Astrocyte (in vitro differentiated cells and primary cell): ENCODE data around the gene PDE6D. TPM values are rescaled to one million over a fixed set of nuclear protein-coding genes. Genes with fewer than 3 reads are reported as not detected.

Experiments used
- DNase-seq: peaks from one replicate; pipeline ENCODE4 v3.0.0-alpha.2; 2010; ENCODE audit warnings: low read depth
- FAIRE-seq: peaks from 2 replicates; lab custom pipeline; 2011; peaks lifted over from hg19 to GRCh38; lab: Jason Lieb, UNC
- H2AFZ ChIP-seq: 2 replicates; pipeline ENCODE4 v1.6.0; 2012; ENCODE audit warnings: low read depth, low read length, inconsistent platforms
- H3K27ac ChIP-seq: 2 replicates; pipeline ENCODE4 v1.5.1; 2011; ENCODE audit warnings: low read depth, low read length, inconsistent platforms
- H3K27me3 ChIP-seq: 2 replicates; pipeline ENCODE4 v1.6.0; 2011; ENCODE audit warnings: low read length, inconsistent platforms; ENCODE audit not compliant: insufficient read depth
- H3K36me3 ChIP-seq: 2 replicates; pipeline ENCODE4 v1.5.1; 2011; ENCODE audit warnings: low read length, inconsistent platforms; ENCODE audit not compliant: insufficient read depth
- H3K4me1 ChIP-seq: 2 replicates; pipeline ENCODE4 v1.5.1; 2011; ENCODE audit warnings: low read length, inconsistent platforms; ENCODE audit not compliant: insufficient read depth
- H3K4me2 ChIP-seq: 2 replicates; pipeline ENCODE4 v1.6.0; 2012; ENCODE audit warnings: low read length, inconsistent platforms
- H3K4me3 ChIP-seq: 2 replicates; pipeline ENCODE4 v1.5.1; 2011; ENCODE audit warnings: low read depth, mild to moderate bottlenecking, low read length, inconsistent platforms; ENCODE audit not compliant: insufficient read depth
- H3K79me2 ChIP-seq: 2 replicates; pipeline ENCODE4 v1.6.0; 2012; ENCODE audit warnings: mild to moderate bottlenecking, low read length, inconsistent platforms; ENCODE audit not compliant: insufficient read depth
- H3K9ac ChIP-seq: 2 replicates; pipeline ENCODE4 v1.6.0; 2012; ENCODE audit warnings: mild to moderate bottlenecking, low read length, inconsistent platforms
- H3K9me3 ChIP-seq: 2 replicates; pipeline ENCODE4 v1.5.1; 2012; ENCODE audit warnings: low read depth, mild to moderate bottlenecking, low read length, inconsistent platforms; ENCODE audit not compliant: insufficient read depth
- H4K20me1 ChIP-seq: 2 replicates; pipeline ENCODE4 v1.6.0; 2012; ENCODE audit warnings: low read length, inconsistent platforms; ENCODE audit not compliant: insufficient read depth
- H3K27ac Mint-ChIP-seq: one replicate; pipeline ENCODE4 v1.8.0; 2021; ENCODE audit warnings: mild to moderate bottlenecking, mixed read lengths; ENCODE audit not compliant: unreplicated experiment
- H3K27me3 Mint-ChIP-seq: one replicate; pipeline ENCODE4 v1.8.0; 2021; ENCODE audit warnings: low read depth, mixed read lengths; ENCODE audit not compliant: unreplicated experiment
- H3K36me3 Mint-ChIP-seq: one replicate; pipeline ENCODE4 v1.8.0; 2021; ENCODE audit warnings: low read depth, mixed read lengths; ENCODE audit not compliant: unreplicated experiment
- H3K4me1 Mint-ChIP-seq: one replicate; pipeline ENCODE4 v1.8.0; 2021; ENCODE audit warnings: low read depth, mixed read lengths; ENCODE audit not compliant: unreplicated experiment
- H3K4me3 Mint-ChIP-seq: one replicate; pipeline ENCODE4 v1.8.0; 2021; ENCODE audit warnings: mild to moderate bottlenecking, moderate library complexity, mixed read lengths; ENCODE audit not compliant: unreplicated experiment
- H3K9me3 Mint-ChIP-seq: one replicate; pipeline ENCODE4 v1.8.0; 2021; ENCODE audit warnings: mild to moderate bottlenecking, mixed read lengths; ENCODE audit not compliant: unreplicated experiment
- CTCF ChIP-seq: IDR thresholded peaks from 2 replicates; pipeline ENCODE4 v1.5.1; 2011; ENCODE audit warnings: low read depth, mild to moderate bottlenecking, inconsistent platforms, low read length, moderate library complexity; ENCODE audit not compliant: insufficient read depth
- EZH2 ChIP-seq: IDR thresholded peaks from 2 replicates; pipeline ENCODE4 v1.6.1; 2012; ENCODE audit warnings: mild to moderate bottlenecking, low read length, inconsistent platforms; ENCODE audit not compliant: insufficient read depth
- total RNA-seq: library from RNA; stranded (reverse); gene quantifications from 2 replicates; pipeline ENCODE4 v1.2.1, GENCODE V29; 2021

Gene PDE6D
- total RNA-seq, 1 donor from 2014 or later, result 19.0 TPM

- no peaks in the 10 kb centered on the region for H3K9me3 ChIP-seq
- H3K4me1 Mint-ChIP-seq, result peaks cover 2% of the 10 kb centered on the region
- no peak overlapping the region for H3K4me3 ChIP-seq
- peaks cover 38% of the 10 kb centered on the region for H3K79me2 ChIP-seq
- peak; percentile 37 for TF ChIP-seq CTCF
- no peak for TF ChIP-seq EZH2
- no peaks in the 10 kb centered on the region for H3K9me3 Mint-ChIP-seq
- peaks cover 44% of the 10 kb centered on the region for H3K36me3 ChIP-seq
- no peak overlapping the region for H3K27ac ChIP-seq
- no peak overlapping the region for H3K27ac Mint-ChIP-seq
- H3K4me3 Mint-ChIP-seq, result no peak overlapping the region
- no peak overlapping the region for H3K9ac ChIP-seq
- no peak overlapping the region for H3K4me2 ChIP-seq
- FAIRE-seq, result peak; percentile 23
- peak; percentile 22 for DNase-seq
- no peaks in the 10 kb centered on the region for H3K27me3 Mint-ChIP-seq
- H4K20me1 ChIP-seq, result peaks cover 68% of the 10 kb centered on the region
- no peak overlapping the region for H2AFZ ChIP-seq
- no peaks in the 10 kb centered on the region for H3K4me1 ChIP-seq
- peaks cover 15% of the 10 kb centered on the region for H3K36me3 Mint-ChIP-seq
- H3K27me3 ChIP-seq, result no peaks in the 10 kb centered on the region
Measured at GRCh38 chr2:231795525-231796327, 14.6 kb upstream of the PDE6D start.

GRCh38 chr2:231794383-231794782 is 13.3 kb upstream of the PDE6D start:
- Histone ChIP-seq H3K9me3 (no peaks in the 10 kb centered on the region), H3K79me2 (peaks cover 50% of the 10 kb centered on the region), H3K27me3 (no peaks in the 10 kb centered on the region), H4K20me1 (peaks cover 67% of the 10 kb centered on the region), H3K4me1 (no peaks in the 10 kb centered on the region), H3K36me3 (peaks cover 36% of the 10 kb centered on the region), H3K27ac (no peak overlapping the region), H2AFZ (no peak overlapping the region), H3K9ac (no peak overlapping the region), H3K4me3 (no peak overlapping the region), H3K4me2 (no peak overlapping the region)
- FAIRE-seq (no peak), DNase-seq (no peak)
- Mint-ChIP-seq H3K9me3 (no peaks in the 10 kb centered on the region), H3K4me3 (no peak overlapping the region), H3K36me3 (peaks cover 15% of the 10 kb centered on the region), H3K4me1 (peaks cover 2% of the 10 kb centered on the region), H3K27me3 (no peaks in the 10 kb centered on the region), H3K27ac (no peak overlapping the region)
- no peak for TF ChIP-seq EZH2
- no peak for TF ChIP-seq CTCF

GRCh38 chr2:231791107-231791506 is 10.0 kb upstream of the PDE6D start:
- peaks cover 71% of the 10 kb centered on the region for H4K20me1 ChIP-seq
- Mint-ChIP-seq H3K36me3 (peaks cover 8% of the 10 kb centered on the region), H3K9me3 (no peaks in the 10 kb centered on the region), H3K27me3 (no peaks in the 10 kb centered on the region), H3K27ac (no peak overlapping the region), H3K4me1 (peaks cover 9% of the 10 kb centered on the region), H3K4me3 (no peak overlapping the region)
- H3K79me2 ChIP-seq, result peaks cover 70% of the 10 kb centered on the region
- H3K27me3 ChIP-seq, result no peaks in the 10 kb centered on the region
- no peak for FAIRE-seq
- no peak overlapping the region for H2AFZ ChIP-seq
- TF ChIP-seq EZH2, result no peak
- no peak for TF ChIP-seq CTCF
- peaks cover 4% of the 10 kb centered on the region for H3K4me1 ChIP-seq
- no peak overlapping the region for H3K9ac ChIP-seq
- DNase-seq, result no peak
- no peak overlapping the region for H3K27ac ChIP-seq
- no peak overlapping the region for H3K4me2 ChIP-seq
- H3K9me3 ChIP-seq, result no peaks in the 10 kb centered on the region
- H3K4me3 ChIP-seq, result no peak overlapping the region
- peaks cover 13% of the 10 kb centered on the region for H3K36me3 ChIP-seq
